WERI-Rb-1 (cell line): ENCODE measurements around the gene IP6K1.
"Not testable (repeated sequence)": the region's sequence is repeated elsewhere in the genome, so short reads cannot be mapped to it uniquely, and the experiment has no call there.

Experiments
- DNase-seq: peaks from one replicate; pipeline ENCODE4 v3.0.0-alpha.2; 2020
- H3K27ac ChIP-seq: fragments of 250-450 bp; sonication (Bioruptor Pico); 2 replicates; pipeline ENCODE4 v1.5.1; 2020; ENCODE audit warnings: mild to moderate bottlenecking, moderate library complexity
- H3K27me3 ChIP-seq: fragments of 250-450 bp; sonication (Bioruptor Pico); 2 replicates; pipeline ENCODE4 v1.5.1; 2021; ENCODE audit warnings: mild to moderate bottlenecking, low read depth, moderate library complexity; ENCODE audit not compliant: insufficient read depth, severe bottlenecking
- H3K36me3 ChIP-seq: fragments of 250-450 bp; sonication (Bioruptor Pico); 2 replicates; pipeline ENCODE4 v1.5.1; 2020; ENCODE audit warnings: mild to moderate bottlenecking, moderate library complexity
- H3K4me3 ChIP-seq: 2 replicates; pipeline ENCODE4 v1.5.1; 2011; ENCODE audit warnings: low read depth, mild to moderate bottlenecking, control low read depth, low read length
- H3K9me3 ChIP-seq: fragments of 250-450 bp; sonication (Bioruptor Pico); 2 replicates; pipeline ENCODE4 v1.5.1; 2021; ENCODE audit warnings: mild to moderate bottlenecking, moderate library complexity; ENCODE audit not compliant: severe bottlenecking
- TF ChIP-seq, protein P1 (sequence below): IDR thresholded peaks from 2 replicates; pipeline ENCODE4 v1.5.1; 2011; ENCODE audit warnings: low read depth, mild to moderate bottlenecking, control low read depth, inconsistent platforms, low read length

IP6K1 gene

DNA sequence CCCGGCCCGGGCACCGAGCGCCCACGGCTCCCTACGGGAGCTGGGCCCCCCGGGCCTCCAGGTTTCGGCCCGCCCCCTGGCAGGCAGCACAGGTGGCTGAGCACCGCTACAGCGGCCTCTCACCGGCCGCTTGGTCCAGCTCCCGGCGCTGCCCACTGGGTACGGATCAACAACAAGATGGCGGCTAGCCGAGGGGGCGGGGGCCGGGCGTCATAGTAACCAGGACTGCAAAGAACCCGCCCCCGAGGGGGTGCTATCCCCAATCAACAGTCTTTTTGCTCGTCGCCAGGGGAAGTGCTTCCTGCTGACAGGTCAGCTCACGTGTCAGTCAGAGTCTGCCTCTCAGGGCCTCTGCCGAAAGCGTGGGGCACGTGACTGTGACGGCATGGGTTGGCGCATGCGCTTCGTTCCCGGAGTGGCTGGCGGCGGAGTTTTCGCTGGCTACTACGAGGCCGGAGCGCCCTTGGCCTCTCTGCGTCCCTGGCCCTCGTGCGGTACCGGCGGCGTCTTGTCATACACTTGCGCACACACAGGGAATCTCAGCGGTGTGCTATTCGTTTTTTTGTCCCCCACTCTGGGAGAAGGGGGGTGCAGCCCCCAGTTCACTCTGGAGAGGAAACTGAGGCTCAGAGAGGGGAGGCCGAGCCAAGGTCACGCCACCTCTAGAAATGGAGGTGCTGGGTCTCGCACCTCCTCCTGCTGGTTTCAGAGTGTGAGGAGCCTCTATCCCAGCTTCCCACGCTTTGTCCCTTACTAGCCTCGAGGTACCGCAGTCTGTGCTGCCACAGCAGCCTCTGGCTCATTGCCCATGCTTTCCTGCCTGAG, at the start of gene IP6K1:
TSS of gene IP6K1 (minus strand) at position 186 of the 825 bp plus-strand sequence. CDS start 38,502 bp downstream, outside the sequence.
- DNase-seq: peak; percentile 100
- TF ChIP-seq, protein P1, sequence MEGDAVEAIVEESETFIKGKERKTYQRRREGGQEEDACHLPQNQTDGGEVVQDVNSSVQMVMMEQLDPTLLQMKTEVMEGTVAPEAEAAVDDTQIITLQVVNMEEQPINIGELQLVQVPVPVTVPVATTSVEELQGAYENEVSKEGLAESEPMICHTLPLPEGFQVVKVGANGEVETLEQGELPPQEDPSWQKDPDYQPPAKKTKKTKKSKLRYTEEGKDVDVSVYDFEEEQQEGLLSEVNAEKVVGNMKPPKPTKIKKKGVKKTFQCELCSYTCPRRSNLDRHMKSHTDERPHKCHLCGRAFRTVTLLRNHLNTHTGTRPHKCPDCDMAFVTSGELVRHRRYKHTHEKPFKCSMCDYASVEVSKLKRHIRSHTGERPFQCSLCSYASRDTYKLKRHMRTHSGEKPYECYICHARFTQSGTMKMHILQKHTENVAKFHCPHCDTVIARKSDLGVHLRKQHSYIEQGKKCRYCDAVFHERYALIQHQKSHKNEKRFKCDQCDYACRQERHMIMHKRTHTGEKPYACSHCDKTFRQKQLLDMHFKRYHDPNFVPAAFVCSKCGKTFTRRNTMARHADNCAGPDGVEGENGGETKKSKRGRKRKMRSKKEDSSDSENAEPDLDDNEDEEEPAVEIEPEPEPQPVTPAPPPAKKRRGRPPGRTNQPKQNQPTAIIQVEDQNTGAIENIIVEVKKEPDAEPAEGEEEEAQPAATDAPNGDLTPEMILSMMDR: no peak

DNA sequence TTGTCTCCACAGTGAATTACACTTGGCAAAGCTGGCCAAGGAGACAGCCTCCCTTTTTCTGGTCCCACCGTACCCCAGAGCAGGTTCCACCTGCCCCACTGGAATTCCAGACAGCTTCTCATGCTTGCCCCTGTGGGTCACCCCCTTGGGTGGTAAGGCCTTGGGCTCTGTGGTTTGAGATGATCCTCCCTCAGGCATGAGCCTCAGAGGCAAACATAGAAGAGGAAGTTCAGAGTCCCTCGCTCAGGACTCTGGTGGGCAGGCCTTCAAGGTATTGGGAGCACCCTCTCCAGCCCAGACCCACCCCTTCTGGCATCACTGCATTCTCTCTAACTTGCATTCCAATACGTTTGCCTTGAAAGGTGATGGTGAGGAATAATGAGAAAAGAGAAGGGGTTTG, 45.0 kb upstream of the IP6K1 start:
- TF ChIP-seq, protein P1: no peak
- H3K27ac ChIP-seq: no peak overlapping the region
- no peaks in the 10 kb centered on the region for H3K27me3 ChIP-seq
- peaks cover 30% of the 10 kb centered on the region for H3K36me3 ChIP-seq
- DNase-seq: no peak
- H3K4me3 ChIP-seq: no peak overlapping the region
- H3K9me3 ChIP-seq: no peaks in the 10 kb centered on the region

More for the DNA sequence above, at the start of gene IP6K1:
- peak within 1 kb of the TSS; percentile 95 for H3K4me3 ChIP-seq
- H3K27ac ChIP-seq: peak within 1 kb of the TSS; percentile 86
- peaks cover 27% of the 10 kb centered on the region for H3K36me3 ChIP-seq
- no peaks in the 10 kb centered on the region for H3K27me3 ChIP-seq
- no peaks in the 10 kb centered on the region for H3K9me3 ChIP-seq

DNA sequence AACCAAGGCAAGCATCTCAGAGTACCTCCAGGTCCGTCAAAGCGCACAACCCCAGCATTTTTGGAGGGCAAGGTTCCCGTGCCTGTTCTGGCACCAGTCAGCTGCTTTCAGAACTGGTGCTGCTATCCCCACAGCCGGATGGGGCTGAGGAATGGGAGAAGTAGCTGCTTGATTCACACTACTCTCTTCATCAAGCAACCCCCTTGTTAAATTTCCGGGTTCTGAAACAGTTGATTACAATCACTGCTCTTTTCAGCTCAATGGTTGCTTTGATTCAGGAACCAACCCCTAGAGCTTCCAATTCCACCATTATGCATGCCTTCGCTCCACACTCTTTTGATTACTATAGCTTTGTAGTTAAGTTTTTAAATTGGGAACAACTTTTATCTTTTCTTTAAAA, 39.7 kb upstream of the IP6K1 start:
- TF ChIP-seq, protein P1: no peak
- no peak overlapping the region for H3K27ac ChIP-seq
- peaks cover 16% of the 10 kb centered on the region for H3K36me3 ChIP-seq
- no peaks in the 10 kb centered on the region for H3K27me3 ChIP-seq
- no peak for DNase-seq
- no peaks in the 10 kb centered on the region for H3K9me3 ChIP-seq
- H3K4me3 ChIP-seq: no peak overlapping the region

DNA sequence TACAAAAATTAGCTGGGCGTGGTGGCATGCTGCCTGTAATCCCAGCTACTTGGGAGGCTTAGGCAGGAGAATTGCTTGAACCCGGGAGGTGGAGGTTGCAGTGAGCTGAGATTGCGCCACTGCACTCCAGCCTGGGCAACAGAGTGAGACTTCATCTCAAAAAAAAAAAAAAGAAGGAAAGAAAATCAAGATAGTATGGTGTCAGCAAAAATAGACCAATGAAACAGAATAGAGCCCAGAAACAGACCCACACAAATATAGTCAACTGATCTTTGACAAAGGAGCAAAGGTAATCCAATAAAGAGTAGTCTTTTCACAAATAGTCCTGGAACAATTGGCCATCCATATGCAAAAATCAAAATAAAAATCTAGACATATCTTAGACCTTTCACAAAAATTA, 36.8 kb upstream of the IP6K1 start:
- H3K4me3 ChIP-seq, H3K27ac ChIP-seq, H3K27me3 ChIP-seq, H3K9me3 ChIP-seq, DNase-seq, H3K36me3 ChIP-seq: not testable (repeated sequence)

DNA sequence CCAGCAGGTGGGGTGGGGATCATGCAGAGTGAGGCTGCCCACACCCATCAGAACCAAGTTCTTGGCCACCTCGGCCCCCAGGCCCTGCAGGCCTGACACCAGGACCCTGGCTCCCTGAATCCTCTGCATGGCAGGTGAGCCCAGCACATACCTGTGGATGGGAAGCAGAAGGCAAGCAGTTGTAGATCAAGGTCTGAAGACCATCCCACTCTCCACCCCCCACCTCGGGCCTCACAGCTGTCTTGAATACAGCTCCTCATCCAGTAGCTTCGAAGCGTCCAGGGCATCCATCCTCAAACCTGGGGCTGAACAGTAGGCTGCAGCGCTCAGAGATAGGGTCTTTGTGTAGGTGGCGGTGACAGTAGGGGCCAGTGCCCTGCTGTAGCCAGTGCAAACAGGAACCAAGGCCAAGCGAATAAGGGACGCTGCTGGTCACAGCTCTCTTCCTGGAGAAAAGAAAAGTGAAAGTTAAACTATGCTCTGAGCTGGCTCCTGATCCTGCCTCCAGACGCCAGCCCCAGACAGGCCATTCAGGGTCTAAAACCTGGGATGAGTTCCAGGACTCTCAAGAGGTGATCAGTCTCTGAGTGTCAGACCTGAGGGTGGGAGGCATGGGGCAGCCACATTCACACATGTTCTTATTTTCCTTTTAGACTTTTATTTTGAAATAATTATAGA, 27.3 kb upstream of the IP6K1 start, which contains the start of gene UBA7:
TSS of gene UBA7 (minus strand) at position 457 of the 678 bp plus-strand sequence. CDS start at position 291, 166 bp downstream.
- DNase-seq: no peak
- Histone ChIP-seq H3K27me3 (no peaks in the 10 kb centered on the region), H3K36me3 (no peaks in the 10 kb centered on the region), H3K27ac (no peak within 1 kb of the TSS), H3K4me3 (no peak within 1 kb of the TSS), H3K9me3 (no peaks in the 10 kb centered on the region)
- TF ChIP-seq, protein P1: no peak

DNA sequence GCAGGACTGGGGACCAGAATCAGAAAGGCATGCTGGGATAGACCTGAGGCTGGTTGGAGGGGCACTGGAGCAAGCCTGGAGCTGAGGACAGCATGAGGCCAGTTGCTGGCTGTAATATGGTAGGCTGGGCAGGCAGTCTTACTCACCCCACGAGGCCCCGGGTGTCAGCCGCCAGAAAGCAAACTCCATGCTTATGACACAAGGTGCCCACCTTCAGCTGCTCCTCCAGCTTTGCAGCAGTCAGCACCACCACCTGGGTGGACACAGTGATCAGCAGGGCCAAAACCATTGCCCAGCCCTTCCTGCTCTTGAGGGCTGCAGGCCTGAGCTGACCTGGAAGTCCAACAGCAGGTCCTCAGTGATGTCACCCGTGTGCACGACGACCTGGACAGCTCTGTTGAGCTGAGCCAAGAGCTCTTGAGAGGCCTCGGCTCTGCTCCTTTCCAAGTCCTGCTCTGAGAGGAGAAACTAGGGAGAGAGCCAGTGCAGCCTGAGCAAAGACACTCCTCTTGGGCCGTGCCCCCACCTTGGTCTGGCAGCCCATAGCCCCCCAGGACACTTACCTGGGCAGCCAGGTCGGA, 26.7 kb upstream of the IP6K1 start:
- DNase-seq: no peak
- Histone ChIP-seq H3K9me3 (no peaks in the 10 kb centered on the region), H3K36me3 (no peaks in the 10 kb centered on the region), H3K27ac (no peak overlapping the region), H3K4me3 (no peak overlapping the region), H3K27me3 (no peaks in the 10 kb centered on the region)
- TF ChIP-seq, protein P1: no peak
